K562 (cell line): Measurements from ENCODE around the gene MTERF4.

ENCODE experiments used
- CBX1 ChIP-seq: sonication (generic); IDR thresholded peaks from 2 replicates; pipeline ENCODE4 v1.6.1; 2016; ENCODE audit warnings: antibody characterized with exemption, low read depth, mild to moderate bottlenecking
- NR2C1 ChIP-seq, 2 experiments: fragments of 450-650 bp; IDR thresholded peaks; 2 replicates each; pipeline ENCODE4 v1.6.1; 2017; ENCODE audit warnings: mild to moderate bottlenecking in 2 of 2, antibody characterized with exemption in 1 of 2, inconsistent platforms in 1 of 2, missing compliant biosample characterization in 1 of 2, missing genetic modification characterization in 1 of 2
- POLR2A ChIP-seq: fragments of 450-650 bp; conservative IDR thresholded peaks from 2 replicates; pipeline ENCODE4 v1.6.1; 2016
- POLR2AphosphoS5 ChIP-seq: IDR thresholded peaks from 2 replicates; pipeline ENCODE4 v1.6.1; 2011; ENCODE audit warnings: mild to moderate bottlenecking, low read depth, low read length, moderate library complexity; ENCODE audit not compliant: control insufficient read depth, insufficient read depth
- SLC30A9 ChIP-seq: fragments of 250-450 bp; sonication (Bioruptor Pico); IDR thresholded peaks from 2 replicates; pipeline ENCODE4 v1.8.0; 2022; ENCODE audit warnings: mild to moderate bottlenecking, moderate library complexity
- TF ChIP-seq, protein P1 (sequence below), 3 experiments: IDR thresholded peaks in 2 of 3; conservative IDR thresholded peaks in 1 of 3; 2 replicates each; pipeline ENCODE4 v1.5.1; 2011 to 2012; ENCODE audit warnings: low read length in 3 of 3, mild to moderate bottlenecking in 3 of 3, control low read depth in 2 of 3, improper control_type of control experiment in 1 of 3, inconsistent platforms in 1 of 3, low read depth in 1 of 3, mixed read lengths in 1 of 3, moderate library complexity in 1 of 3; ENCODE audit not compliant: insufficient read depth in 2 of 3
- TF ChIP-seq, protein P2 (sequence below): sonication (generic); formaldehyde crosslinking; IDR thresholded peaks from 2 replicates; pipeline ENCODE4 v1.8.1; 2022; ENCODE audit warnings: missing genetic modification reagents

- TF ChIP-seq, protein P1, sequence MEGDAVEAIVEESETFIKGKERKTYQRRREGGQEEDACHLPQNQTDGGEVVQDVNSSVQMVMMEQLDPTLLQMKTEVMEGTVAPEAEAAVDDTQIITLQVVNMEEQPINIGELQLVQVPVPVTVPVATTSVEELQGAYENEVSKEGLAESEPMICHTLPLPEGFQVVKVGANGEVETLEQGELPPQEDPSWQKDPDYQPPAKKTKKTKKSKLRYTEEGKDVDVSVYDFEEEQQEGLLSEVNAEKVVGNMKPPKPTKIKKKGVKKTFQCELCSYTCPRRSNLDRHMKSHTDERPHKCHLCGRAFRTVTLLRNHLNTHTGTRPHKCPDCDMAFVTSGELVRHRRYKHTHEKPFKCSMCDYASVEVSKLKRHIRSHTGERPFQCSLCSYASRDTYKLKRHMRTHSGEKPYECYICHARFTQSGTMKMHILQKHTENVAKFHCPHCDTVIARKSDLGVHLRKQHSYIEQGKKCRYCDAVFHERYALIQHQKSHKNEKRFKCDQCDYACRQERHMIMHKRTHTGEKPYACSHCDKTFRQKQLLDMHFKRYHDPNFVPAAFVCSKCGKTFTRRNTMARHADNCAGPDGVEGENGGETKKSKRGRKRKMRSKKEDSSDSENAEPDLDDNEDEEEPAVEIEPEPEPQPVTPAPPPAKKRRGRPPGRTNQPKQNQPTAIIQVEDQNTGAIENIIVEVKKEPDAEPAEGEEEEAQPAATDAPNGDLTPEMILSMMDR (IDR thresholded peaks at IDR 0.05 in 2 of 3, conservative IDR thresholded peaks at IDR 0.05 in 1 of 3; ENCODE audit: insufficient read depth in 2 of 3, low read depth in 1 of 3, low read length in 3 of 3), result no peak
- no peak for TF ChIP-seq NR2C1 (IDR thresholded peaks at IDR 0.05)
- TF ChIP-seq NR2C1 (tag; IDR thresholded peaks at IDR 0.05), result no peak
- no peak for TF ChIP-seq POLR2A
- TF ChIP-seq CBX1, result no peak
- TF ChIP-seq POLR2AphosphoS5, result no peak
- TF ChIP-seq, protein P2, sequence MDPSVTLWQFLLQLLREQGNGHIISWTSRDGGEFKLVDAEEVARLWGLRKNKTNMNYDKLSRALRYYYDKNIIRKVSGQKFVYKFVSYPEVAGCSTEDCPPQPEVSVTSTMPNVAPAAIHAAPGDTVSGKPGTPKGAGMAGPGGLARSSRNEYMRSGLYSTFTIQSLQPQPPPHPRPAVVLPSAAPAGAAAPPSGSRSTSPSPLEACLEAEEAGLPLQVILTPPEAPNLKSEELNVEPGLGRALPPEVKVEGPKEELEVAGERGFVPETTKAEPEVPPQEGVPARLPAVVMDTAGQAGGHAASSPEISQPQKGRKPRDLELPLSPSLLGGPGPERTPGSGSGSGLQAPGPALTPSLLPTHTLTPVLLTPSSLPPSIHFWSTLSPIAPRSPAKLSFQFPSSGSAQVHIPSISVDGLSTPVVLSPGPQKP (CRISPR knock-in tag), result no peak
- no peak for TF ChIP-seq SLC30A9 (CRISPR knock-in tag)
Measured at GRCh38 chr2:241111440-241111805, 9.3 kb upstream of the MTERF4 start.
